ENCODE data around the gene ZNF438. TPM values are rescaled to one million over a fixed set of nuclear protein-coding genes. Genes with fewer than 3 reads are reported as not detected.

The ZNF438 gene
- total RNA-seq, 2 experiments from 2014 or later, result 3.8 to 4.4 TPM

GRCh38 chr10:30999070-30999712, 32.5 kb downstream of the ZNF438 start:
- Mint-ChIP-seq H3K27ac (peak overlapping the region; percentile 91), H3K9me3 (ENCODE audit: low read depth) (peaks cover 8% of the 10 kb centered on the region), H3K4me3 (peak overlapping the region; percentile 62), H3K36me3 (peaks cover 36% of the 10 kb centered on the region), H3K4me1 (peaks cover 43% of the 10 kb centered on the region), H3K27me3 (no peaks in the 10 kb centered on the region)
- CTCF ChIA-PET, result interaction anchor here (1.2 to 2.7 kb wide), 4 partner anchors 8 to 215 kb away, joined by 3 to 16 read pairs (median 6); partner anchors contain the start of gene ZNF438
- DNase-seq (no peak), ATAC-seq (peak; percentile 43)

- peaks cover 8% of the 10 kb centered on the region for H3K9me3 Mint-ChIP-seq (ENCODE audit: low read depth)
- H3K27me3 Mint-ChIP-seq, result no peaks in the 10 kb centered on the region
- H3K27ac Mint-ChIP-seq, result peak overlapping the region; percentile 91
- peaks cover 44% of the 10 kb centered on the region for H3K36me3 Mint-ChIP-seq
- ATAC-seq (no peak), DNase-seq (no peak)
- peaks cover 34% of the 10 kb centered on the region for H3K4me1 Mint-ChIP-seq
- H3K4me3 Mint-ChIP-seq, result peak overlapping the region; percentile 62
- CTCF ChIA-PET, result interaction anchor here (0.9 to 2.7 kb wide), 6 partner anchors 10 to 310 kb away, joined by 3 to 16 read pairs (median 4); partner anchors contain the start of gene ZNF438
These were observed 34.0 kb downstream of the ZNF438 start for GRCh38 chr10:30997536-30998235.

GRCh38 chr10:30996481-30997005, 35.1 kb downstream of the ZNF438 start:
- Mint-ChIP-seq H3K27me3 (no peaks in the 10 kb centered on the region), H3K4me1 (peaks cover 34% of the 10 kb centered on the region), H3K9me3 (ENCODE audit: low read depth) (peaks cover 8% of the 10 kb centered on the region), H3K4me3 (no peak overlapping the region), H3K36me3 (peaks cover 46% of the 10 kb centered on the region), H3K27ac (no peak overlapping the region)
- ATAC-seq (no peak), DNase-seq (no peak)
- CTCF ChIA-PET, result interaction anchor here (1.2 to 1.6 kb wide), 2 partner anchors 36 to 67 kb away, joined by 3 to 4 read pairs; partner anchors contain the start of gene ZNF438

- Mint-ChIP-seq H3K36me3 (peaks cover 44% of the 10 kb centered on the region), H3K4me3 (no peak overlapping the region), H3K27me3 (no peaks in the 10 kb centered on the region), H3K4me1 (peaks cover 28% of the 10 kb centered on the region), H3K9me3 (ENCODE audit: low read depth) (peaks cover 8% of the 10 kb centered on the region), H3K27ac (no peak overlapping the region)
- no peak for ATAC-seq
- no peak for DNase-seq
- CTCF ChIA-PET, result interaction anchor here (1.6 kb wide), 1 partner anchor 37 kb away, joined by 4 read pairs; the partner anchor contains the start of gene ZNF438
These were observed 36.4 kb downstream of the ZNF438 start for GRCh38 chr10:30995081-30995770.

- CTCF ChIA-PET, result interaction anchor here (1.5 kb wide), 1 partner anchor 27 kb away, joined by 3 read pairs; no protein-coding TSS in a partner anchor
- ATAC-seq (no peak), DNase-seq (no peak)
- Mint-ChIP-seq H3K4me3 (no peak overlapping the region), H3K4me1 (peaks cover 14% of the 10 kb centered on the region), H3K27me3 (no peaks in the 10 kb centered on the region), H3K27ac (no peak overlapping the region), H3K9me3 (ENCODE audit: low read depth) (peaks cover 8% of the 10 kb centered on the region), H3K36me3 (peaks cover 39% of the 10 kb centered on the region)
These were observed 38.5 kb downstream of the ZNF438 start for GRCh38 chr10:30993155-30993554.

- Mint-ChIP-seq H3K4me1 (peaks cover 10% of the 10 kb centered on the region), H3K36me3 (peaks cover 39% of the 10 kb centered on the region), H3K9me3 (ENCODE audit: low read depth) (peaks cover 8% of the 10 kb centered on the region), H3K27me3 (no peaks in the 10 kb centered on the region), H3K4me3 (no peak overlapping the region), H3K27ac (no peak overlapping the region)
- no peak for DNase-seq
- ATAC-seq, result no peak
- CTCF ChIA-PET, result no interaction called here
These were observed 39.0 kb downstream of the ZNF438 start for GRCh38 chr10:30992681-30993080.

GRCh38 chr10:30991647-30992011, 40.0 kb downstream of the ZNF438 start:
- DNase-seq (no peak), ATAC-seq (no peak)
- Mint-ChIP-seq H3K27ac (no peak overlapping the region), H3K4me1 (peaks cover 2% of the 10 kb centered on the region), H3K4me3 (no peak overlapping the region), H3K27me3 (no peaks in the 10 kb centered on the region), H3K36me3 (peaks cover 40% of the 10 kb centered on the region), H3K9me3 (ENCODE audit: low read depth) (peaks cover 8% of the 10 kb centered on the region)
- CTCF ChIA-PET, result interaction anchor here (1.0 kb wide), 1 partner anchor 29 kb away, joined by 3 read pairs; no protein-coding TSS in a partner anchor

- Mint-ChIP-seq H3K9me3 (ENCODE audit: low read depth) (peaks cover 5% of the 10 kb centered on the region), H3K4me1 (peaks cover 6% of the 10 kb centered on the region), H3K4me3 (no peak overlapping the region), H3K27ac (no peak overlapping the region), H3K36me3 (peaks cover 35% of the 10 kb centered on the region), H3K27me3 (no peaks in the 10 kb centered on the region)
- no peak for ATAC-seq
- no peak for DNase-seq
- CTCF ChIA-PET, result interaction anchor here (1.0 kb wide), 1 partner anchor 28 kb away, joined by 3 read pairs; no protein-coding TSS in a partner anchor
These were observed 40.6 kb downstream of the ZNF438 start for GRCh38 chr10:30990971-30991646.

- ATAC-seq (no peak), DNase-seq (no peak)
- Mint-ChIP-seq H3K27me3 (no peaks in the 10 kb centered on the region), H3K4me1 (peaks cover 8% of the 10 kb centered on the region), H3K9me3 (ENCODE audit: low read depth) (peaks cover 4% of the 10 kb centered on the region), H3K36me3 (peaks cover 30% of the 10 kb centered on the region), H3K4me3 (no peak overlapping the region), H3K27ac (no peak overlapping the region)
- CTCF ChIA-PET, result no interaction called here
These were observed 41.3 kb downstream of the ZNF438 start for GRCh38 chr10:30990351-30990750.

- ATAC-seq (no peak), DNase-seq (no peak)
- no peak overlapping the region for H3K4me3 Mint-ChIP-seq
- peaks cover 20% of the 10 kb centered on the region for H3K36me3 Mint-ChIP-seq
- no peak overlapping the region for H3K27ac Mint-ChIP-seq
- no peaks in the 10 kb centered on the region for H3K27me3 Mint-ChIP-seq
- H3K9me3 Mint-ChIP-seq (ENCODE audit: low read depth), result no peaks in the 10 kb centered on the region
- peaks cover 16% of the 10 kb centered on the region for H3K4me1 Mint-ChIP-seq
- CTCF ChIA-PET, result no interaction called here
These were observed 42.7 kb downstream of the ZNF438 start for GRCh38 chr10:30988831-30989435.

- Mint-ChIP-seq H3K36me3 (peaks cover 18% of the 10 kb centered on the region), H3K27me3 (no peaks in the 10 kb centered on the region), H3K4me1 (peaks cover 23% of the 10 kb centered on the region), H3K4me3 (no peak overlapping the region), H3K27ac (no peak overlapping the region), H3K9me3 (ENCODE audit: low read depth) (peaks cover 6% of the 10 kb centered on the region)
- DNase-seq (no peak), ATAC-seq (no peak)
- CTCF ChIA-PET, result interaction anchor here (1.0 kb wide), 1 partner anchor 95 kb away, joined by 3 read pairs; no protein-coding TSS in a partner anchor
These were observed 44.2 kb downstream of the ZNF438 start for GRCh38 chr10:30987463-30987862.

- Mint-ChIP-seq H3K4me3 (no peak overlapping the region), H3K4me1 (peaks cover 23% of the 10 kb centered on the region), H3K36me3 (peaks cover 19% of the 10 kb centered on the region), H3K27me3 (no peaks in the 10 kb centered on the region), H3K27ac (peak overlapping the region; percentile 71), H3K9me3 (ENCODE audit: low read depth) (peaks cover 6% of the 10 kb centered on the region)
- CTCF ChIA-PET, result interaction anchor here (0.8 to 0.9 kb wide), 2 partner anchors 46 to 234 kb away, joined by 3 read pairs; partner anchors contain the start of gene ZNF438
- ATAC-seq (peak; percentile 88), DNase-seq (no peak)
These were observed 45.6 kb downstream of the ZNF438 start for GRCh38 chr10:30986053-30986555.

Data from activated CD8-positive, alpha-beta memory T cell treated with anti-CD3 and anti-CD28 coated beads, Interleukin-2, amount 10 ng/mL, durations not matched to agents 7 days and 5 days (primary cell).